Activated CD8-positive, alpha-beta memory T cell treated with anti-CD3 and anti-CD28 coated beads, Interleukin-2, amount 50 U/mL, for 1 hour (primary cell): ENCODE results near the gene FUT2.

Experiments used
- DNase-seq: peaks from one replicate; pipeline ENCODE4 v3.0.0-alpha.2; 2020; ENCODE audit errors: extremely low read depth

FUT2 gene

GRCh38 chr19:48726556-48726955 is 30.8 kb downstream of the FUT2 start:
- DNase-seq: no peak

GRCh38 chr19:48728911-48729664 is 33.3 kb downstream of the FUT2 start:
- no peak for DNase-seq

GRCh38 chr19:48731452-48731851 is 35.7 kb downstream of the FUT2 start:
- no peak for DNase-seq

GRCh38 chr19:48734625-48735024 is 38.9 kb downstream of the FUT2 start:
- no peak for DNase-seq

- DNase-seq: no peak
Observed at GRCh38 chr19:48735031-48735615, 39.4 kb downstream of the FUT2 start.

- no peak for DNase-seq
Observed at GRCh38 chr19:48737360-48737998, 41.7 kb downstream of the FUT2 start.

GRCh38 chr19:48738557-48739403 is 43.0 kb downstream of the FUT2 start:
- peak; percentile 69 for DNase-seq

GRCh38 chr19:48739404-48740163 is 43.8 kb downstream of the FUT2 start:
- DNase-seq: no peak

- DNase-seq: no peak
Observed at GRCh38 chr19:48740164-48740972, 44.6 kb downstream of the FUT2 start, which contains the start of gene RASIP1. Gene RASIP1 (minus strand): TSS chr19:48740610. CDS start chr19:48740282, 328 bp downstream.

GRCh38 chr19:48741129-48741999 is 45.6 kb downstream of the FUT2 start:
- no peak for DNase-seq

- DNase-seq: no peak
Observed at GRCh38 chr19:48742096-48742495, 46.3 kb downstream of the FUT2 start.

- DNase-seq: no peak
Observed at GRCh38 chr19:48745208-48745995, 49.6 kb downstream of the FUT2 start.

- DNase-seq: no peak
Observed at GRCh38 chr19:48746110-48746509, 50.3 kb downstream of the FUT2 start.

GRCh38 chr19:48746738-48747575 is 51.2 kb downstream of the FUT2 start, which contains the start of gene IZUMO1:
Gene IZUMO1 (minus strand): TSS chr19:48746909. CDS start chr19:48745859, 1,050 bp downstream.
- no peak for DNase-seq

- no peak for DNase-seq
Observed at GRCh38 chr19:48749571-48750198, 53.9 kb downstream of the FUT2 start.

- no peak for DNase-seq
Observed at GRCh38 chr19:48750351-48750750, 54.6 kb downstream of the FUT2 start.
